HEK293 (cell line): ENCODE results near the gene ITPA.

Experiments
- CTCF ChIA-PET: fragments of 350-600 bp; formaldehyde crosslinking; extraction: SDS; loops from one replicate; lab custom pipeline; 2021; ENCODE audit warnings: antibody characterized with exemption; lab: Yijun Ruan, JAX
- POLR2A ChIA-PET: fragments of 300-600 bp; formaldehyde crosslinking; extraction: SDS; loops from one replicate; lab custom pipeline; 2020; ENCODE audit warnings: antibody characterized with exemption, inconsistent platforms; lab: Yijun Ruan, JAX
- H3K27ac ChIP-seq: fragments of 200-500 bp; sonication (Bioruptor generic); 2 replicates; pipeline ENCODE4 v1.5.1; 2014; ENCODE audit warnings: low read depth, low read length, control low read depth, inconsistent platforms; ENCODE audit errors: extremely low read depth
- H3K36me3 ChIP-seq, 2 experiments: fragments of 200-500 bp in 1 of 2; sonication (Bioruptor generic) in 1 of 2; 1 replicate in 1 of 2; 2 replicates in 1 of 2; pipeline ENCODE4 v1.5.1; 2014 to 2017; ENCODE audit warnings: inconsistent platforms in 2 of 2, low read length in 2 of 2; ENCODE audit not compliant: control insufficient read depth in 2 of 2, insufficient read depth in 1 of 2
- H3K4me1 ChIP-seq: fragments of 200-500 bp; sonication (Bioruptor generic); 2 replicates; pipeline ENCODE4 v1.5.1; 2014; ENCODE audit warnings: mild to moderate bottlenecking, low read length, inconsistent platforms; ENCODE audit not compliant: control insufficient read depth, insufficient read depth
- H3K4me3 ChIP-seq: 2 replicates; pipeline ENCODE4 v1.5.1; 2011; ENCODE audit warnings: low read depth, mild to moderate bottlenecking, control low read depth, low read length, moderate library complexity
- H3K9me3 ChIP-seq: fragments of 200-500 bp; sonication (Bioruptor generic); 2 replicates; pipeline ENCODE4 v1.5.1; 2014; ENCODE audit warnings: low read depth, low read length, inconsistent platforms; ENCODE audit not compliant: control insufficient read depth, insufficient read depth
- GLI4 ChIP-seq: fragments of 450-650 bp; formaldehyde crosslinking; IDR thresholded peaks from 2 replicates; pipeline ENCODE4 v1.5.1; 2016; ENCODE audit warnings: missing biosample characterization, missing genetic modification characterization
- GLIS1 ChIP-seq: fragments of 450-650 bp; formaldehyde crosslinking; IDR thresholded peaks from 2 replicates; pipeline ENCODE4 v1.5.1; 2016; ENCODE audit warnings: missing biosample characterization, missing genetic modification characterization
- HOXA7 ChIP-seq: sonication (generic); formaldehyde crosslinking; IDR thresholded peaks from 2 replicates; pipeline ENCODE4 v1.8.1; 2022; ENCODE audit warnings: missing genetic modification reagents, borderline replicate concordance
- KLF10 ChIP-seq: fragments of 450-650 bp; IDR thresholded peaks from 2 replicates; pipeline ENCODE4 v1.5.1; 2018; ENCODE audit warnings: missing biosample characterization, mild to moderate bottlenecking, missing genetic modification characterization
- KLF7 ChIP-seq: fragments of 450-650 bp; formaldehyde crosslinking; IDR thresholded peaks from 2 replicates; pipeline ENCODE4 v1.5.1; 2016; ENCODE audit warnings: missing biosample characterization, missing genetic modification characterization, borderline replicate concordance
- KLF9 ChIP-seq: fragments of 450-650 bp; formaldehyde crosslinking; IDR thresholded peaks from 2 replicates; pipeline ENCODE4 v1.5.1; 2016; ENCODE audit warnings: missing biosample characterization, missing genetic modification characterization, low read depth
- ZBTB7A ChIP-seq: fragments of 450-650 bp; formaldehyde crosslinking; IDR thresholded peaks from 2 replicates; pipeline ENCODE4 v1.5.1; 2016; ENCODE audit warnings: low read depth, missing biosample characterization, missing genetic modification characterization
- ZNF324 ChIP-seq: fragments of 450-650 bp; formaldehyde crosslinking; IDR thresholded peaks from 2 replicates; pipeline ENCODE4 v1.5.1; 2016; ENCODE audit warnings: missing biosample characterization, missing genetic modification characterization
- ZNF394 ChIP-seq: fragments of 450-650 bp; formaldehyde crosslinking; IDR thresholded peaks from 2 replicates; pipeline ENCODE4 v1.5.1; 2016; ENCODE audit warnings: missing biosample characterization, missing genetic modification characterization, mild to moderate bottlenecking, moderate library complexity, borderline replicate concordance
- ZNF423 ChIP-seq: fragments of 450-650 bp; formaldehyde crosslinking; IDR thresholded peaks from 2 replicates; pipeline ENCODE4 v1.5.1; 2016; ENCODE audit warnings: missing biosample characterization, missing genetic modification characterization
- ZNF596 ChIP-seq: fragments of 450-650 bp; IDR thresholded peaks from 2 replicates; pipeline ENCODE4 v1.5.0; 2018; ENCODE audit warnings: missing biosample characterization, mild to moderate bottlenecking, missing genetic modification characterization, moderate library complexity
- ZNF623 ChIP-seq: fragments of 450-650 bp; formaldehyde crosslinking; IDR thresholded peaks from 2 replicates; pipeline ENCODE4 v1.5.1; 2016; ENCODE audit warnings: missing biosample characterization, missing genetic modification characterization
- ZNF629 ChIP-seq: fragments of 450-650 bp; formaldehyde crosslinking; IDR thresholded peaks from 2 replicates; pipeline ENCODE4 v1.5.1; 2017; ENCODE audit warnings: missing biosample characterization, missing genetic modification characterization
- ZNF670 ChIP-seq: fragments of 450-650 bp; formaldehyde crosslinking; IDR thresholded peaks from 2 replicates; pipeline ENCODE4 v1.5.1; 2016; ENCODE audit warnings: missing biosample characterization, missing genetic modification characterization, low read depth
- ZSCAN16 ChIP-seq: fragments of 450-650 bp; formaldehyde crosslinking; IDR thresholded peaks from 2 replicates; pipeline ENCODE4 v1.5.1; 2016; ENCODE audit warnings: missing biosample characterization, missing genetic modification characterization
- ZSCAN23 ChIP-seq: fragments of 450-650 bp; formaldehyde crosslinking; IDR thresholded peaks from 2 replicates; pipeline ENCODE4 v1.5.1; 2016; ENCODE audit warnings: missing biosample characterization, missing genetic modification characterization
- ZSCAN30 ChIP-seq: fragments of 450-650 bp; IDR thresholded peaks from 2 replicates; pipeline ENCODE4 v1.5.1; 2018; ENCODE audit warnings: missing biosample characterization, mild to moderate bottlenecking, missing genetic modification characterization, moderate library complexity
- TF ChIP-seq, protein P1 (sequence below): fragments of 450-650 bp; formaldehyde crosslinking; IDR thresholded peaks from 2 replicates; pipeline ENCODE4 v1.5.1; 2016; ENCODE audit warnings: missing biosample characterization, missing genetic modification characterization
- TF ChIP-seq, protein P2 (sequence below): fragments of 450-650 bp; formaldehyde crosslinking; IDR thresholded peaks from 2 replicates; pipeline ENCODE4 v1.5.1; 2017; ENCODE audit warnings: missing biosample characterization, missing genetic modification characterization
- TF ChIP-seq, protein P3 (sequence below): fragments of 450-650 bp; formaldehyde crosslinking; IDR thresholded peaks from 2 replicates; pipeline ENCODE4 v1.5.1; 2016; ENCODE audit warnings: missing biosample characterization, missing genetic modification characterization
- TF ChIP-seq, protein P4 (sequence below): fragments of 450-650 bp; formaldehyde crosslinking; IDR thresholded peaks from 2 replicates; pipeline ENCODE4 v1.5.1; 2016; ENCODE audit warnings: missing biosample characterization, missing genetic modification characterization, borderline replicate concordance

ITPA gene

DNA sequence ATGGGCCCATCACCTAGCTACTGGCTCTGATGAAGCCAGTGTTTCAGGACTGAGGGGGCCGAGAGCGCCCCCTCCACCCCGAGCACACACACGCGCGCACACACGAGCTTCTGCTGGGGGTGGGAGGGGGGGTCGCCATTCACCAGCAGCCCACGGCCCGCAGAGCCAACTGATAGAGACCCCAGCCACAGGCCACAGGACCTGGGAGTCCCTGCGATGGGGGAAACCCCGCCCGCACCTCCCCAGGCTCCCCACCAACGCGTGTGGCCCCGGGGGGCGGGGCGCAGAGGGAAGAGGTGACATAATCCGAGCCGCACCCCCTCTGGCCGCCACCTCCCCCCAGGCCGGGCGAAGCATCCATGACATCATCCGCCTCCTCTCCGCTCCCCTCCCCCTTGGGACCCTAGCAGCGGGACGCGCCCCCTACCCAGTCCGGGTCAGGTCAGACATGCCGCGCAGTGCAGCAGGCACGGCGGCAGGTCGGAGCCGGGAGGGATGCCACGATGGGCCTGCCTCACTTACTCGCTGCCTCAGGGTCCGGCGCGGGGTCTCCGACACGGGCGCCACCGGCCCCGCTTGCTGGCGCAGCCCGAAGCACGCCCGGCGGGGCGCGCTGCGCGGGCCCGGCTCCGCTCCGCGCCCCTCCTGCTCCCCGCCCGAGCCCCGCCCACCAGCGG lies 36.2 kb upstream of the ITPA start, which contains the start of gene LZTS3 (continued):
- TF ChIP-seq, protein P1, sequence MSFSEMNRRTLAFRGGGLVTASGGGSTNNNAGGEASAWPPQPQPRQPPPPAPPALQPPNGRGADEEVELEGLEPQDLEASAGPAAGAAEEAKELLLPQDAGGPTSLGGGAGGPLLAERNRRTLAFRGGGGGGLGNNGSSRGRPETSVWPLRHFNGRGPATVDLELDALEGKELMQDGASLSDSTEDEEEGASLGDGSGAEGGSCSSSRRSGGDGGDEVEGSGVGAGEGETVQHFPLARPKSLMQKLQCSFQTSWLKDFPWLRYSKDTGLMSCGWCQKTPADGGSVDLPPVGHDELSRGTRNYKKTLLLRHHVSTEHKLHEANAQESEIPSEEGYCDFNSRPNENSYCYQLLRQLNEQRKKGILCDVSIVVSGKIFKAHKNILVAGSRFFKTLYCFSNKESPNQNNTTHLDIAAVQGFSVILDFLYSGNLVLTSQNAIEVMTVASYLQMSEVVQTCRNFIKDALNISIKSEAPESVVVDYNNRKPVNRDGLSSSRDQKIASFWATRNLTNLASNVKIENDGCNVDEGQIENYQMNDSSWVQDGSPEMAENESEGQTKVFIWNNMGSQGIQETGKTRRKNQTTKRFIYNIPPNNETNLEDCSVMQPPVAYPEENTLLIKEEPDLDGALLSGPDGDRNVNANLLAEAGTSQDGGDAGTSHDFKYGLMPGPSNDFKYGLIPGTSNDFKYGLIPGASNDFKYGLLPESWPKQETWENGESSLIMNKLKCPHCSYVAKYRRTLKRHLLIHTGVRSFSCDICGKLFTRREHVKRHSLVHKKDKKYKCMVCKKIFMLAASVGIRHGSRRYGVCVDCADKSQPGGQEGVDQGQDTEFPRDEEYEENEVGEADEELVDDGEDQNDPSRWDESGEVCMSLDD (tag by site-specific recombination), result peak; percentile 94
- TF ChIP-seq GLIS1 (tag by site-specific recombination), result peak; percentile 100
- 0 out of 2 replicates have a peak, but pooled peaks have one; percentile 28 for TF ChIP-seq ZNF623 (tag by site-specific recombination)
- no peak for TF ChIP-seq ZSCAN16 (tag by site-specific recombination)
- TF ChIP-seq, protein P2, sequence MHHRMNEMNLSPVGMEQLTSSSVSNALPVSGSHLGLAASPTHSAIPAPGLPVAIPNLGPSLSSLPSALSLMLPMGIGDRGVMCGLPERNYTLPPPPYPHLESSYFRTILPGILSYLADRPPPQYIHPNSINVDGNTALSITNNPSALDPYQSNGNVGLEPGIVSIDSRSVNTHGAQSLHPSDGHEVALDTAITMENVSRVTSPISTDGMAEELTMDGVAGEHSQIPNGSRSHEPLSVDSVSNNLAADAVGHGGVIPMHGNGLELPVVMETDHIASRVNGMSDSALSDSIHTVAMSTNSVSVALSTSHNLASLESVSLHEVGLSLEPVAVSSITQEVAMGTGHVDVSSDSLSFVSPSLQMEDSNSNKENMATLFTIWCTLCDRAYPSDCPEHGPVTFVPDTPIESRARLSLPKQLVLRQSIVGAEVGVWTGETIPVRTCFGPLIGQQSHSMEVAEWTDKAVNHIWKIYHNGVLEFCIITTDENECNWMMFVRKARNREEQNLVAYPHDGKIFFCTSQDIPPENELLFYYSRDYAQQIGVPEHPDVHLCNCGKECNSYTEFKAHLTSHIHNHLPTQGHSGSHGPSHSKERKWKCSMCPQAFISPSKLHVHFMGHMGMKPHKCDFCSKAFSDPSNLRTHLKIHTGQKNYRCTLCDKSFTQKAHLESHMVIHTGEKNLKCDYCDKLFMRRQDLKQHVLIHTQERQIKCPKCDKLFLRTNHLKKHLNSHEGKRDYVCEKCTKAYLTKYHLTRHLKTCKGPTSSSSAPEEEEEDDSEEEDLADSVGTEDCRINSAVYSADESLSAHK (tag by site-specific recombination), result peak; percentile 73
- TF ChIP-seq KLF10 (tag by site-specific recombination), result peak; percentile 98
- TF ChIP-seq ZNF596 (tag by site-specific recombination), result 0 out of 2 replicates have a peak, but pooled peaks have one; percentile 9
- TF ChIP-seq ZNF394, result peak; percentile 50; the same call in 1 of the 2 replicates
- peak; percentile 73 for TF ChIP-seq ZNF423
- TF ChIP-seq, protein P3, sequence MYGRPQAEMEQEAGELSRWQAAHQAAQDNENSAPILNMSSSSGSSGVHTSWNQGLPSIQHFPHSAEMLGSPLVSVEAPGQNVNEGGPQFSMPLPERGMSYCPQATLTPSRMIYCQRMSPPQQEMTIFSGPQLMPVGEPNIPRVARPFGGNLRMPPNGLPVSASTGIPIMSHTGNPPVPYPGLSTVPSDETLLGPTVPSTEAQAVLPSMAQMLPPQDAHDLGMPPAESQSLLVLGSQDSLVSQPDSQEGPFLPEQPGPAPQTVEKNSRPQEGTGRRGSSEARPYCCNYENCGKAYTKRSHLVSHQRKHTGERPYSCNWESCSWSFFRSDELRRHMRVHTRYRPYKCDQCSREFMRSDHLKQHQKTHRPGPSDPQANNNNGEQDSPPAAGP, result peak; percentile 98
- 0 out of 2 replicates have a peak, but pooled peaks have one; percentile 20 for TF ChIP-seq GLI4
- peak; percentile 84; the same call in 1 of the 2 replicates for TF ChIP-seq KLF7 (tag by site-specific recombination)
- no peak for TF ChIP-seq ZNF670 (tag by site-specific recombination)
- TF ChIP-seq KLF9 (tag by site-specific recombination), result peak; percentile 99
- TF ChIP-seq ZNF629 (tag by site-specific recombination), result peak; percentile 98
- peak; percentile 83 for TF ChIP-seq ZNF324 (tag by site-specific recombination)
- TF ChIP-seq ZSCAN23 (tag by site-specific recombination), result peak; percentile 54; the same call in 1 of the 2 replicates

DNA sequence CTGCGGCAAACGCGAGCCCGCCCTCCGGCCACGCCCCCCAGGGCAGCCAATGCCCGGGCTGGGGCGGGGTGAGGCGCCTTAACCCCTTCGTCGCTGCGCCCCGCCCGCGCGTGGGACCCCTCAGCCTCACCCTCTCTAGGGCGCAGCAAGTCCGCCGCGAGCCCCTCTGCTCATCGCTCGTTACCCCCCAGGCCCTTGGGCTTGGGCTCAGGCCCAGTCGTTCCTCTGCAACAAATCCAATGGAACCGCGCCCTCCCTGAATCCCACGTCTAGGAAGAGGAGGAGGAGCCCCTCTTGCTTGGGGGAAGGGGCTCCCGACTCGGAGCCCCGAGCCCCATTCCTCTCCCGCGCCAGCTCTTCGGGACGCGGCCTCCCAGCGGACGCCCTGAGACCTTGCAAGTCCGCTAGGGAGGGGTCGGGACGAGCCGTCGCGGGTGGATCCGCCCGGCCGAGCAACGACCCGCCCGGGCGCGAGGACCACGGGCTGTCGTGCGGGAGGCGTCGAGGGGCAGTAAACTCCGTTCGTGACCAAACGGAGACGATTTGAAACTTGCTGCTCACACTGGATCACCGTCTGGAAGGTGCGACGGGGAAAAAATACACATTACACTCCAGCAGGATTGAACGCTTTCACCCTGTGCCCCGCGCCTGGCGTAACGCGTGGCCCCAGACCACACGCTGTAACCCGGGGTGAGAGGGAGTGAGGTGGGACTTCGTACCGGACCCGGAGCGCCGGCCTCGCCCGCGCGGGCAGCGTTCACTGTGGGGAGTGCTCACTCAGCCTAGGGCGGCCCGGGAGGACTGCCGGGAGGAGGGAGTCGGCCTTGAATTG lies 35.5 kb upstream of the ITPA start:
- H3K4me3 ChIP-seq, result peak overlapping the region; percentile 61
- H3K27ac ChIP-seq, result peak overlapping the region; percentile 87
- H3K4me1 ChIP-seq, result peaks cover 14% of the 10 kb centered on the region
- no peaks in the 10 kb centered on the region for H3K9me3 ChIP-seq
- ChIA-PET CTCF (interaction anchor here (0.6 kb wide), 1 partner anchor 895 kb away, joined by 4 read pairs; no protein-coding TSS in a partner anchor), POLR2A (interaction anchor here (2.1 to 2.4 kb wide), 2 partner anchors 14 to 30 kb away, joined by 10 to 11 read pairs; partner anchors contain the start of genes FASTKD5 and UBOX5)
- peaks cover 0 to 8% of the 10 kb centered on the region in 2 experiments; a peak in 1 of 3 replicates for H3K36me3 ChIP-seq
- TF ChIP-seq ZBTB7A (tag by site-specific recombination), result peak; percentile 99
- TF ChIP-seq ZSCAN30 (tag by site-specific recombination), result peak; percentile 95
- 0 out of 2 replicates have a peak, but pooled peaks have one; percentile 30 for TF ChIP-seq HOXA7 (CRISPR knock-in tag)
- TF ChIP-seq ZNF629 (tag by site-specific recombination), result peak; percentile 54; the same call in 1 of the 2 replicates
- TF ChIP-seq, protein P4, sequence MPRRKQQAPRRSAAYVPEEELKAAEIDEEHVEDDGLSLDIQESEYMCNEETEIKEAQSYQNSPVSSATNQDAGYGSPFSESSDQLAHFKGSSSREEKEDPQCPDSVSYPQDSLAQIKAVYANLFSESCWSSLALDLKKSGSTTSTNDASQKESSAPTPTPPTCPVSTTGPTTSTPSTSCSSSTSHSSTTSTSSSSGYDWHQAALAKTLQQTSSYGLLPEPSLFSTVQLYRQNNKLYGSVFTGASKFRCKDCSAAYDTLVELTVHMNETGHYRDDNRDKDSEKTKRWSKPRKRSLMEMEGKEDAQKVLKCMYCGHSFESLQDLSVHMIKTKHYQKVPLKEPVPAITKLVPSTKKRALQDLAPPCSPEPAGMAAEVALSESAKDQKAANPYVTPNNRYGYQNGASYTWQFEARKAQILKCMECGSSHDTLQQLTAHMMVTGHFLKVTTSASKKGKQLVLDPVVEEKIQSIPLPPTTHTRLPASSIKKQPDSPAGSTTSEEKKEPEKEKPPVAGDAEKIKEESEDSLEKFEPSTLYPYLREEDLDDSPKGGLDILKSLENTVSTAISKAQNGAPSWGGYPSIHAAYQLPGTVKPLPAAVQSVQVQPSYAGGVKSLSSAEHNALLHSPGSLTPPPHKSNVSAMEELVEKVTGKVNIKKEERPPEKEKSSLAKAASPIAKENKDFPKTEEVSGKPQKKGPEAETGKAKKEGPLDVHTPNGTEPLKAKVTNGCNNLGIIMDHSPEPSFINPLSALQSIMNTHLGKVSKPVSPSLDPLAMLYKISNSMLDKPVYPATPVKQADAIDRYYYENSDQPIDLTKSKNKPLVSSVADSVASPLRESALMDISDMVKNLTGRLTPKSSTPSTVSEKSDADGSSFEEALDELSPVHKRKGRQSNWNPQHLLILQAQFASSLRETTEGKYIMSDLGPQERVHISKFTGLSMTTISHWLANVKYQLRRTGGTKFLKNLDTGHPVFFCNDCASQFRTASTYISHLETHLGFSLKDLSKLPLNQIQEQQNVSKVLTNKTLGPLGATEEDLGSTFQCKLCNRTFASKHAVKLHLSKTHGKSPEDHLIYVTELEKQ (tag by site-specific recombination), result 0 out of 2 replicates have a peak, but pooled peaks have one; percentile 3
- TF ChIP-seq, protein P1 (tag by site-specific recombination), result peak; percentile 96
